Measurements from ENCODE around the gene MDM4. TPM values are rescaled to one million over a fixed set of nuclear protein-coding genes. Genes with fewer than 3 reads are reported as not detected.

Gene MDM4
- polyA plus RNA-seq, 2 of the 4 experiments (the other 2 are of a cell fraction), result 4.6 to 48.9 TPM

DNA sequence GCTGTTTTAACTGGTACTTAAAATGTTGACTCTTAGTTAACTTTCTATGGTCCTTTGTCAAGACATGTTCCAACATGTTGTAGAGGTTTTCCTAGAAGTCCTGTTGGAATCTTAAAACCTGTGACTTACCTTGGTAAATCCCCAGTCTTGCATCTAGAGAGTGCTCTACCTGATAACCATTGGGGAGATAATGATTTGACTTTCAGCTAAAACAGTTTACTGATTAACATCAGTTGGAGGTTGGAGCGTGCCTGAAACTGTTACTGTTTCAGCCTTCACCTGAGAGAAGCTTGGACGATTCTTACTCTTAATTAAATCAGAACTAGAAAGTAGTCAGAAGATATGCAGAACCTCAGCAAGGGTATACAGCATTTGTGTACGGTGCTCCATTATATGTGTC lies 8.8 kb downstream of the MDM4 start (continued):
- TF ChIP-seq NR3C1 (IDR thresholded peaks at IDR 0.05), result no peak
- TF ChIP-seq HEYL (CRISPR knock-in tag; IDR thresholded peaks at IDR 0.05), result no peak
- no peak for TF ChIP-seq EHF (CRISPR knock-in tag; IDR thresholded peaks at IDR 0.05)
- no peak for TF ChIP-seq ESRRA (IDR thresholded peaks at IDR 0.05; ENCODE audit: borderline replicate concordance, low read length)

DNA sequence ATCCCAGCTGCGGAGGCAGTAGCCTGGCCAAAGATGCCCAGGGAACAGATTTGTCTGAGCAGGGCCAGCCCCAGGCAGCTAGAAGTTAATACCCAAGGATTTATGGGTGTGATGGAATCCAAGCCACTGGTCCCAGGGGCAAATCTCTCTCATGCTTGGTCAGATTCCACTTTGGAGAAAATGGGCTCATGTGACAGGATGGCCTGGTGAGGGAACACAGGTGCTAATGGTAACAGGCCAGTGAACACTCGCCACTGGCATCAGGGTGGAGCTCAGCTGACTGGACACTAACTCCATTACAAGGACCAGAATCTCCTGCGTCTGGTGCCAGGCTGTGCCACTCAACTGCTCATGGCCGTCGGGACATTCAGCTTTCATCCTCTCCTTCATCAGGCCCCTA lies 12.0 kb downstream of the MDM4 start:
- no peak overlapping the region for H3K27ac ChIP-seq
- TF ChIP-seq RARB (CRISPR knock-in tag; IDR thresholded peaks at IDR 0.05) (no peak), RFX5 (IDR thresholded peaks at IDR 0.05) (no peak), MAFK (IDR thresholded peaks at IDR 0.05; ENCODE audit: partially characterized antibody) (no peak), EHMT2 (IDR thresholded peaks at IDR 0.05; ENCODE audit: low read depth) (no peak), HEYL (CRISPR knock-in tag; IDR thresholded peaks at IDR 0.05) (no peak), HOXB5 (CRISPR knock-in tag; IDR thresholded peaks at IDR 0.05) (no peak), KDM1A (IDR thresholded peaks at IDR 0.05; ENCODE audit: low read depth) (no peak), MYC (IDR thresholded peaks at IDR 0.05; ENCODE audit: borderline replicate concordance, low read length) (no peak)
- TF ChIP-seq, protein P1, sequence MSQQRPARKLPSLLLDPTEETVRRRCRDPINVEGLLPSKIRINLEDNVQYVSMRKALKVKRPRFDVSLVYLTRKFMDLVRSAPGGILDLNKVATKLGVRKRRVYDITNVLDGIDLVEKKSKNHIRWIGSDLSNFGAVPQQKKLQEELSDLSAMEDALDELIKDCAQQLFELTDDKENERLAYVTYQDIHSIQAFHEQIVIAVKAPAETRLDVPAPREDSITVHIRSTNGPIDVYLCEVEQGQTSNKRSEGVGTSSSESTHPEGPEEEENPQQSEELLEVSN (IDR thresholded peaks at IDR 0.05; ENCODE audit: borderline replicate concordance, low read depth), result no peak
- TF ChIP-seq, protein P2, sequence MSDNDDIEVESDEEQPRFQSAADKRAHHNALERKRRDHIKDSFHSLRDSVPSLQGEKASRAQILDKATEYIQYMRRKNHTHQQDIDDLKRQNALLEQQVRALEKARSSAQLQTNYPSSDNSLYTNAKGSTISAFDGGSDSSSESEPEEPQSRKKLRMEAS (IDR thresholded peaks at IDR 0.05), result no peak
- TF ChIP-seq, protein P3, sequence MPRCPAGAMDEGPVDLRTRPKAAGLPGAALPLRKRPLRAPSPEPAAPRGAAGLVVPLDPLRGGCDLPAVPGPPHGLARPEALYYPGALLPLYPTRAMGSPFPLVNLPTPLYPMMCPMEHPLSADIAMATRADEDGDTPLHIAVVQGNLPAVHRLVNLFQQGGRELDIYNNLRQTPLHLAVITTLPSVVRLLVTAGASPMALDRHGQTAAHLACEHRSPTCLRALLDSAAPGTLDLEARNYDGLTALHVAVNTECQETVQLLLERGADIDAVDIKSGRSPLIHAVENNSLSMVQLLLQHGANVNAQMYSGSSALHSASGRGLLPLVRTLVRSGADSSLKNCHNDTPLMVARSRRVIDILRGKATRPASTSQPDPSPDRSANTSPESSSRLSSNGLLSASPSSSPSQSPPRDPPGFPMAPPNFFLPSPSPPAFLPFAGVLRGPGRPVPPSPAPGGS (IDR thresholded peaks at IDR 0.05), result no peak
- TF ChIP-seq, protein P4, sequence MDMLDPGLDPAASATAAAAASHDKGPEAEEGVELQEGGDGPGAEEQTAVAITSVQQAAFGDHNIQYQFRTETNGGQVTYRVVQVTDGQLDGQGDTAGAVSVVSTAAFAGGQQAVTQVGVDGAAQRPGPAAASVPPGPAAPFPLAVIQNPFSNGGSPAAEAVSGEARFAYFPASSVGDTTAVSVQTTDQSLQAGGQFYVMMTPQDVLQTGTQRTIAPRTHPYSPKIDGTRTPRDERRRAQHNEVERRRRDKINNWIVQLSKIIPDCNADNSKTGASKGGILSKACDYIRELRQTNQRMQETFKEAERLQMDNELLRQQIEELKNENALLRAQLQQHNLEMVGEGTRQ (IDR thresholded peaks at IDR 0.05), result no peak
- H3K9me3 ChIP-seq, result peaks cover 10% of the 10 kb centered on the region
- H3K4me3 ChIP-seq, result no peak overlapping the region
- ATAC-seq (0 out of 6 replicates have a peak, but pooled peaks of 1 of the 2 experiments have one; percentile 7), FAIRE-seq (no peak), DNase-seq (ENCODE audit: low read depth in 1 of 2, low spot score in 1 of 2) (no peak)
- no peak overlapping the region for H3K4me2 ChIP-seq
- peaks cover 10% of the 10 kb centered on the region; the same call in 2 of the 3 replicates for H3K4me1 ChIP-seq
- WGBS (ENCODE audit: missing lambda C conversion rate), result 95% methylated on average over 5 of the region's 5 CpGs
- ChIA-PET POLR2A (interaction anchor here (4.3 kb wide), 1 partner anchor 12 kb away, joined by 20 read pairs; the partner anchor contains the start of gene MDM4), CTCF (interaction anchor here (1.1 to 1.8 kb wide), 4 partner anchors 10 to 279 kb away, joined by 3 to 8 read pairs (median 5); no protein-coding TSS in a partner anchor)

DNA sequence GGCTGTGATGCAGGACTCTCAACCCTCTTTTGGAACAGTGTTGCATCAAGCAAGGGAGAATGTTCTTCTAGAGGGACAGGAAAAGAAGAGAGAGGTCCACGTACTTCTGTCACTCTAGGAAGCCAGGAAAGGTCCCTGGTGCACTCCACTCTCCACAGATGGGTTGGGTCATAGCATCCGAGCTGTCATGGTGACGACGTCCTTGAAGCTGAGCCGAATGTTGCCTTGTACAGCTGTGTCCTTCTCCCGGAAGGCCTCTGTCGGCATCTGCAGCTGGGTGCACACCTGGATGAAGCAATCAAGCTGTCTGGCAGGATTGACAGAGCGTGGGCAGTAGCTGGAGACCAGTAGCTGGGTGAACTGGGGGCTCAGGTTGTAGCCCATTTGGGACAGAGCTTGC lies 12.5 kb downstream of the MDM4 start:
- Histone ChIP-seq H3K27ac (no peak overlapping the region), H3K9me3 (peaks cover 6% of the 10 kb centered on the region), H3K4me2 (no peak overlapping the region), H3K4me3 (no peak overlapping the region), H3K4me1 (peaks cover 10% of the 10 kb centered on the region; the same call in 2 of the 3 replicates)
- CTCF ChIA-PET, result interaction anchor here (0.9 to 1.8 kb wide), 6 partner anchors 9 to 278 kb away, joined by 3 to 8 read pairs (median 4); no protein-coding TSS in a partner anchor
- TF ChIP-seq, protein P5, sequence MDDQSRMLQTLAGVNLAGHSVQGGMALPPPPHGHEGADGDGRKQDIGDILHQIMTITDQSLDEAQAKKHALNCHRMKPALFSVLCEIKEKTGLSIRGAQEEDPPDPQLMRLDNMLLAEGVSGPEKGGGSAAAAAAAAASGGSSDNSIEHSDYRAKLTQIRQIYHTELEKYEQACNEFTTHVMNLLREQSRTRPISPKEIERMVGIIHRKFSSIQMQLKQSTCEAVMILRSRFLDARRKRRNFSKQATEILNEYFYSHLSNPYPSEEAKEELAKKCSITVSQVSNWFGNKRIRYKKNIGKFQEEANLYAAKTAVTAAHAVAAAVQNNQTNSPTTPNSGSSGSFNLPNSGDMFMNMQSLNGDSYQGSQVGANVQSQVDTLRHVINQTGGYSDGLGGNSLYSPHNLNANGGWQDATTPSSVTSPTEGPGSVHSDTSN (IDR thresholded peaks at IDR 0.05), result no peak
- TF ChIP-seq FOSB (CRISPR knock-in tag; IDR thresholded peaks at IDR 0.05) (no peak), NPAS2 (CRISPR knock-in tag; IDR thresholded peaks at IDR 0.05; ENCODE audit: borderline replicate concordance) (no peak), HEYL (CRISPR knock-in tag; IDR thresholded peaks at IDR 0.05) (no peak), MAFK (IDR thresholded peaks at IDR 0.05; ENCODE audit: partially characterized antibody) (no peak), KDM1A (IDR thresholded peaks at IDR 0.05; ENCODE audit: low read depth) (no peak), HOXB5 (CRISPR knock-in tag; IDR thresholded peaks at IDR 0.05) (no peak), HOXB13 (CRISPR knock-in tag; IDR thresholded peaks at IDR 0.05; ENCODE audit: low read depth) (no peak), EHF (CRISPR knock-in tag; IDR thresholded peaks at IDR 0.05) (no peak), MYC (IDR thresholded peaks at IDR 0.05; ENCODE audit: borderline replicate concordance, low read length) (no peak), FOXS1 (CRISPR knock-in tag; IDR thresholded peaks at IDR 0.05) (no peak), SREBF2 (IDR thresholded peaks at IDR 0.05) (no peak), RFX5 (IDR thresholded peaks at IDR 0.05) (no peak), ZC3H11A (IDR thresholded peaks at IDR 0.05) (no peak), CEBPB (IDR thresholded peaks at IDR 0.05) (no peak), NR3C1 (IDR thresholded peaks at IDR 0.05) (no peak)
- TF ChIP-seq, protein P4 (IDR thresholded peaks at IDR 0.05), result no peak
- TF ChIP-seq, protein P6, sequence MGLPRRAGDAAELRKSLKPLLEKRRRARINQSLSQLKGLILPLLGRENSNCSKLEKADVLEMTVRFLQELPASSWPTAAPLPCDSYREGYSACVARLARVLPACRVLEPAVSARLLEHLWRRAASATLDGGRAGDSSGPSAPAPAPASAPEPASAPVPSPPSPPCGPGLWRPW (IDR thresholded peaks at IDR 0.05), result no peak
- no peak for FAIRE-seq
- DNase-seq (ENCODE audit: low read depth in 1 of 2, low spot score in 1 of 2), result no peak
- POLR2A ChIA-PET, result interaction anchor here (4.3 kb wide), 1 partner anchor 13 kb away, joined by 20 read pairs; the partner anchor contains the start of gene MDM4
- 96% methylated on average over 8 of the region's 8 CpGs for WGBS (ENCODE audit: missing lambda C conversion rate)
- ATAC-seq, result 0 out of 6 replicates have a peak, but pooled peaks of 1 of the 2 experiments have one; percentile 33

Measured in A549 (cell line).